Muscle layer of colon (tissue), 2 donors: ENCODE data around the gene C10orf90.

ENCODE experiments used
- H3K27ac ChIP-seq: one replicate; pipeline ENCODE4 v1.7.0; 2013; ENCODE audit warnings: low read depth, mild to moderate bottlenecking, low read length, moderate library complexity
- H3K27me3 ChIP-seq, 2 donors: one replicate each; pipeline ENCODE4 v1.7.0; 2013; ENCODE audit warnings: low read length in 2 of 2, mild to moderate bottlenecking in 2 of 2; ENCODE audit not compliant: insufficient read depth in 2 of 2, control insufficient read depth in 1 of 2
- H3K36me3 ChIP-seq: one replicate; pipeline ENCODE4 v1.7.0; 2013; ENCODE audit warnings: mild to moderate bottlenecking, low read length; ENCODE audit not compliant: insufficient read depth
- H3K4me1 ChIP-seq: one replicate; pipeline ENCODE4 v1.7.0; 2013; ENCODE audit warnings: mild to moderate bottlenecking, low read length; ENCODE audit not compliant: insufficient read depth
- H3K4me3 ChIP-seq, 2 donors: one replicate each; pipeline ENCODE4 v1.7.0; 2013; ENCODE audit warnings: low read length in 2 of 2, low read depth in 1 of 2, mild to moderate bottlenecking in 1 of 2, moderate library complexity in 1 of 2
- H3K9ac ChIP-seq: one replicate; pipeline ENCODE4 v1.7.0; 2013; ENCODE audit warnings: low read length
- H3K9me3 ChIP-seq: one replicate; pipeline ENCODE4 v1.7.0; 2013; ENCODE audit warnings: mild to moderate bottlenecking, low read length
- donor health status: abdominal sarcoma.
- donor health status: Adenocarcinoma of cecum.

Gene C10orf90

DNA sequence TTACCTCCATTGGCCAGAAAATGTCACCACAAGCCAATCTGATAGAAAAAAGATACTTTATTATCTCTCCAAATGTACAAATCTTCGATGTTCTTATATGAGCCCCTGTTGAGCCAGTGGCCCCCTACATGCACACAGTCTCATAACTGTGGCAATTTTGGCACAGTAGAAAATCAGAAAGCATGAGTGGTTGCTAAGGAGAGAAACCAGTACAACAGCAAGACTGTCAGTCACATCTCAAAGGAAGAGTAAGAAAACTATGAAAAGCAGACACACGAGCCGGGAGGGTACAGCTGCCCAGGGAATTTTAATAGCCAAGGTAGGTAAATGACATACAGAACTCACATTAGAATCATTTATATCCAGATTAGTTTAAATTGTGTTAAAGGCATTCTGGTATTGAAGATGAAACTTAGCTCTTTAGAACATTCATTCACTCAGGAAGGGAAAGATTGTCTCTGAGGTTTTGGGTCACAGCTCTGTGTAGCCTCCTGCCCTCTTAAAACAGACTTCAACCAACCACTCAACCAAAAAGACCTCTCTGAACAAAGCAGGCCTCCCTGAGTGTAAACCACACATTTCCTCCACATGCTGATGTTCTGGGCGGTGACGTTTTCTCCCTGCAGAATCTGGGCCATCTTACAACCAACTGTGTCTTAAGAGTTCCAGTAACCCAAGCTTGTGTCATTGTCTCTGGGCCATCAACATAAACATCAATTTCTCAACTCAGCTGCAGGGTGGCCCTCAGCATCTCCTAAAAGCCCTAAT lies 201.4 kb downstream of the C10orf90 start:
- H3K27ac ChIP-seq, result no peak overlapping the region
- H3K4me1 ChIP-seq, result no peaks in the 10 kb centered on the region
- no peak overlapping the region for H3K9ac ChIP-seq
- H3K9me3 ChIP-seq, result no peaks in the 10 kb centered on the region
- H3K36me3 ChIP-seq, result no peaks in the 10 kb centered on the region
- H3K4me3 ChIP-seq, result no peak overlapping the region
- H3K27me3 ChIP-seq, result no peaks in the 10 kb centered on the region

DNA sequence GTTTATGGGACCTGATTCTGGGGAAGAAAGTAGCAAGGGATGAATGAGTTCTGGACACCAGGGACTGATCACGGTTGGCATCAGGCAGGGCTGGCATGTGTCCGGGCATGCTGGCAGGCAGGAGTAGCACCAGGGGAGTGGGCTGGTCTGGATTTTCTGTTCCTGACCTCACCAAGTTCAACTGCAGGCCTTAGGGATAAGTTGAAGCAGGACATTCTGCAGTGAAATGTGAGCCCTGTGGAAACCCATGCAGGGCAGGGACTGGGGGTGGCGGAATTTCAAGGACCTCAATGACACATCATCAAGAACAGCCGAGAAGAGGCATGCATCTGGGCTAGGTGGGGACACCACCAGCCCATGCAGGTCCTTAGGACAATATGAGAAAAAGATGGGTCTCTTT lies 202.0 kb downstream of the C10orf90 start:
- H3K4me3 ChIP-seq, result no peak overlapping the region
- no peaks in the 10 kb centered on the region for H3K4me1 ChIP-seq
- H3K9me3 ChIP-seq, result no peaks in the 10 kb centered on the region
- no peak overlapping the region for H3K9ac ChIP-seq
- no peak overlapping the region for H3K27ac ChIP-seq
- no peaks in the 10 kb centered on the region for H3K27me3 ChIP-seq
- no peaks in the 10 kb centered on the region for H3K36me3 ChIP-seq

DNA sequence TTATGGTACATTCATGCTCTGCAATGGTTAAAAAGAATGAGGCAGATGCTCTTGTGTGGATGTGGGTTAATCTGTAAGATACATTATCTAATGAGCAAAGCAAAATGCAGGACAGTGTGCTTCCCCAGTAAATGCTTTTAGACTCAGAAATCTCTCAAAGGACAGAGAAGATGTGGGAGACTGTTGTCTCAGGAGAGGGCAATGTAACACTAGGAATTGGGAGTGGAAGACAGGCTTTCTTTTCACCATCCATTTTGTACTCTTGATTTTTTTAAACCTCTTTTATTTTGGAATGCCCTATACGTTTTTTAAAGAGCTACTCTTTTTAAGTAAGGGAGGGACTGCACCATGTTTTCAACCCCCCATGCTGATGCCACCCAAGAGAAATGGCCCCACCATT lies 204.7 kb downstream of the C10orf90 start:
- Histone ChIP-seq H3K4me1 (no peaks in the 10 kb centered on the region), H3K27me3 (no peaks in the 10 kb centered on the region), H3K36me3 (no peaks in the 10 kb centered on the region), H3K9ac (no peak overlapping the region), H3K4me3 (no peak overlapping the region), H3K9me3 (no peaks in the 10 kb centered on the region), H3K27ac (no peak overlapping the region)

DNA sequence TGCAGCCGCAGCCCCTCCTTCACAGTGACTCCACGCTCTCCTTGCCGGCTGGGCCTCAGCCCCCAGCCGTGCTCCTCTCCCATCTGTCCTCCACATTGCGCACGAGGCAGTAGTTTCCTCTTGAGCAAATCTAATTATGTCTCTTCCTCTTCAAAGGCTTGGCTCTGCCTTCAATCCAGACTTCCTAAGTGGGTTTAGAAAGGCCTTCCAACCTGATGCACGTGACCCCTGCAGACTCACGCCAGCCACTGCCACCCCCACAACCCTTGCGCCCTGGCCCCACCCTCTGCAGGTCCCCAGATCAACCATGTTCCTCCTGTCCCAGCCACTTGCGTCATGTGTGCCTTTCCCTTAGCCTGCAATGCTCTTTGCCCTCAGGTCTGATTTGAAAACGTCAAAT lies 207.2 kb downstream of the C10orf90 start:
- Histone ChIP-seq H3K4me3 (no peak overlapping the region), H3K27me3 (peaks cover 0 to 7% of the 10 kb centered on the region in 2 donors), H3K36me3 (no peaks in the 10 kb centered on the region), H3K9me3 (no peaks in the 10 kb centered on the region), H3K9ac (no peak overlapping the region), H3K4me1 (no peaks in the 10 kb centered on the region), H3K27ac (no peak overlapping the region)

DNA sequence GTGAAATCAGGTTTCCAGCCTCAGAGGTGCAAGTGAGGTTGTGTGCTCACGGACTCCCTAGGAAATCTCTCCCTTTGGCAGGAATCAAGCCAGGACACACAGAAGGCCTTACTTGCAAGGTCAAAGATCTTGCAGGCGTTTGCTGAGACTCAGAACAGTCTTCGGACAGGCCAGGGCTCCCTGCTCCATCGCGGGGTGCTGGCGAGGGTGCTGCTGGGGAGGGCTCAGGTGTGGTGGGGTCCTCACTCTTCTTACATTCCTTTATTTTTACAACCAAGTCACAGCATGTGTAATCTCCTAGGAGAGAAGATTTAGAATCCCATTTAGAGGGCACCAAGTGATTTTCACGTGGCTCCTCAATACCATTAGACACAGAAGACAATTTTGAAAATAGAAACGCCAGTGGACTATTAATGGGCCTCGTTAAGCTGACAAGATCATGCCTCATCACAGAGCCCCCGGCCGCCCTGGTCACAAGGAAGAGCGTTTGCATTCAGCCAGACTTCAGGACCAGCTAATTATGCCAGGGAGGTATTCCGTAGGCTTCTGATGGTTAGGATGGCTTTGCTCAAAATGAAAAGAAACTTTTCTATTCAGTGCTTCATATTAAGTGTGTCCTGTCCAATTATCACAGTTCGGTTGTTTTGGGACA lies 209.1 kb downstream of the C10orf90 start:
- Histone ChIP-seq H3K4me3 (no peak overlapping the region), H3K9ac (no peak overlapping the region), H3K27ac (no peak overlapping the region), H3K9me3 (no peaks in the 10 kb centered on the region), H3K27me3 (peaks cover 0 to 8% of the 10 kb centered on the region in 2 donors), H3K4me1 (no peaks in the 10 kb centered on the region), H3K36me3 (no peaks in the 10 kb centered on the region)

DNA sequence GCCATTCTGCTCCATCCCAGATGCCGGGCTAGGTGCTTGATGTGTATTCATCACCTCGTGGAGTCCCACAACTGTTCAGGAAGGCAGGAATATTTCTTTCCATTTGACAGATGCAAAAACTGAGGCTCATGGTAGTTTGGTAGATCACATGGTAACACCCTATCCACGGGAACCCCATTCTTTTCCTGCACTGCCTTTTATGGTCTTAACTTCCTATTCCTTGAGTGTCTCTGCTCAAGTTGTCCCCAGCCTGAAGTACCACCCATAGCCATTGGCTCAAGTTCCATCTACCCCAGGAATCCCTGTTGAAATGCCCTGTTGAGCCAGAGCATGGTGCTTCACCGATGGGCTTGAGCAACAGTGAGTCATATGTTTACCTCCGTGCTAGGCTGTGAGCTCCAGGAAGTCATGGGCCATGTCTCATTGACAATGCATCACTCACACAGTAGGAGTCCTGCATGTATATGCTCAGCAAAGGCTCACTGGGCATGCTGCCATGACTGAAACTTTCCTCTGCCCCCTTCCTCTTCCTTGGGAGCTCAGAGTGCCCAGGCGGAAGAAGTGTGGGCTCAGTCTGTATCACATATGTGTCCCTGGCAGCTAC lies 210.5 kb downstream of the C10orf90 start:
- Histone ChIP-seq H3K4me3 (no peak overlapping the region), H3K4me1 (no peaks in the 10 kb centered on the region), H3K27me3 (peaks cover 0 to 8% of the 10 kb centered on the region in 2 donors), H3K36me3 (no peaks in the 10 kb centered on the region), H3K9me3 (no peaks in the 10 kb centered on the region), H3K27ac (no peak overlapping the region), H3K9ac (no peak overlapping the region)

DNA sequence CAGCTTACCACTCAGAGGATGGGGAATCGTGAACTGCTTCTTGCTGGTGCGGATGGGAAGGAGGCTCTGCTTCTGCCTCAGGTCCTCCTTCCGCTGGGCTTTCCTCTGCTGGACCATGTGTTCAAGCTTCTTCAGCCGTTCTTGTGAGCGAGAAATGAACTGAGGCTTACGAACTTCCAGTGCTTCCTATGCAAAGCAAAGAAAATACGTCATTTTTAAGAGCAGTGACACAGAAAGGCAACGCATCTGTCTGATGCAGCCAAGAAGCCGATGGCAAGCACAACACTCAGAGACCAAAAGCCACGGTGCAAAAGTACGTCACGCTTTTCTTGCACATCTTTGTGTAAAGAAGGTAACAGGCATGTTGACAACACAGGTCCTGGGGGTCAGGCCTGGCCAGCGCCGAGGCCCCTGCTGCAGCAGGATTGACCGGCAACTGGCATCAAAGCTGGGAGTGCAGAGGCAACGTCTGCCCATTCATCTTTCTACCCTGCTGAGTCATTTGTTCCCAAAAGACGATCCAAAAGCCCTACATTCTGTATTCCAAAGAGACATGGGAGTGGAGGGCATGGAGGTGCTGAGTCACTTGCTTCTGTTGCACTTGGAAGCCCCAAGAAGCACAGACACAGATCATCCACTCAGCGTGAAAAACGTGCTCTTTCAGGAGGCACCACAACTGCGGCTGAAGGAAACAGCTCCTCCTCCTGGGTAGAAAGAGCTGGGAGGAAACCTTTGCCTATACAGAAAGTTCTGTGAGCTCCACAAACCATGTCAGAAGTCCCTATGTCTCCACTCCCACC lies 211.3 kb downstream of the C10orf90 start:
- Histone ChIP-seq H3K36me3 (no peaks in the 10 kb centered on the region), H3K4me3 (no peak overlapping the region), H3K27ac (no peak overlapping the region), H3K27me3 (peaks cover 0 to 8% of the 10 kb centered on the region in 2 donors), H3K9ac (no peak overlapping the region), H3K4me1 (no peaks in the 10 kb centered on the region), H3K9me3 (no peaks in the 10 kb centered on the region)

DNA sequence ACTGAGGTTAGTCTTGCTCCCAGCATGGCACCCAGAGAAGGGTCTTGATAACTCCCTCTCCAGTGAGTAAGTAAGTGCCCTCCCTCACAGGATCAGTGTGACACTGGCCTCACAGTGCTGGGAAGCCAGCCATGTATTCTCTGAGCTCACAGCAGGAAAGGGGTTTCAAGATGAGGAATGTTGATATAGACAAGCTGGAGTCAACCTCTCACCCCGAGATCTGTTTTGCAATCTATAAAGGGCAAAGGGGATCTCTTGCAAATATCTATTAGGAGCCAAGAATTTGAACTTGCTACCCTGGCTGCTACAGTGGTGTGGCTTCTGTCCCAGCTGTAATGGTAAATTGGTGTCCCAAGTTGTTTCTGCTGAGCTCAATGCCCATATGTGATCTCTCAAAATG lies 212.0 kb downstream of the C10orf90 start:
- Histone ChIP-seq H3K36me3 (no peaks in the 10 kb centered on the region), H3K27me3 (peaks cover 0 to 8% of the 10 kb centered on the region in 2 donors), H3K27ac (no peak overlapping the region), H3K9me3 (no peaks in the 10 kb centered on the region), H3K4me3 (no peak overlapping the region), H3K9ac (no peak overlapping the region), H3K4me1 (no peaks in the 10 kb centered on the region)

DNA sequence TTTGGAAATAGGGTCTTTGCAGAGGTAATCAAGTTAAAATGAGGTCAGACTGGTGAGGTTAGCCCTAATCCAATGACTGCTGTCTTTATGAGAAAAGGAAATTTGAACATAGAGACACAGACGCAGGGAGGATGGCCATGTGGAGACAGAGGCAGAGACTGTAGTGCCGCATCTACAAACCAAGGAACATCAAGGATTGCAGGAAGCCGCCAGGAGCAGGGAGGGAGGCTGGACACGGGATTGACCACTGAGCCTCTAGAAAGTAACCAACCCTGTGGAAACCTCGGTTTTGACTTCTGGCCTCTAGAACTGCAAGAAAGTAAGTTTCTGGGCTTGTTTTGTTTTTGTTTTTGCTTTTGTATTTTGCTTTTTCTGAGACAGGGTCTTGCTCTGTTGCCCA lies 213.9 kb downstream of the C10orf90 start:
- H3K4me1 ChIP-seq, result no peaks in the 10 kb centered on the region
- H3K27ac ChIP-seq, result no peak overlapping the region
- H3K9me3 ChIP-seq, result no peaks in the 10 kb centered on the region
- H3K9ac ChIP-seq, result no peak overlapping the region
- H3K27me3 ChIP-seq, result peaks cover 0 to 8% of the 10 kb centered on the region in 2 donors
- no peaks in the 10 kb centered on the region for H3K36me3 ChIP-seq
- no peak overlapping the region for H3K4me3 ChIP-seq

DNA sequence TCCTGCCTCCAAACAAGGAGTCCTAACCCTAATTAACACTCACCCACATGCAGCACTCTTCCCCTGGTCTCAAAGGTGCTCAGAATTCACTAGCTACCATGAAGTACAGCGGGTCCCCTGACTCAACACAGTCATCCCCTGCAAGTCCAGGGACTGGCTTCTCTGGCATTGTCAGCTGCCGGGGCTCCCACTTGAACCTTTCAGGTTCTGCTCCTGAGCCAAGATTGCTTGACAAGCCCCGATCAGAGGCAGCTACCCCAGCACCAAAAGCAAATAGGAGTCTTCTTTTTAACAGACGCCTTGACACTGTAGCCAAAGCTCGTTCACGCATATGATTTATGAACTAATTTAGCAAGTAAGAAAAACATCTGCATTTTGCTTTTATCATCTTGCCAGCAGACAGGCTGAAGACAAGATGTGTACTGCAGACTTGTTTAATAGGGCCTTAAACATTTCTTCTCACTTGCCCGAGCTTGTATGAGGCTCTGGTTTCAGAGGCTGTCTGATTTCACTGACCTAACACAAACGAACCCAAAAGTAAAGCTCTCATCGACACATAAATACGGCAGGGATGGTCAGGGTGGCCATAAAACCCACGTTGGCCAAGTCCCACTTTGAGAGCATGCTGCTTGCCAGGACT lies 214.6 kb downstream of the C10orf90 start:
- Histone ChIP-seq H3K4me1 (no peaks in the 10 kb centered on the region), H3K9ac (no peak overlapping the region), H3K36me3 (no peaks in the 10 kb centered on the region), H3K9me3 (no peaks in the 10 kb centered on the region), H3K4me3 (no peak overlapping the region), H3K27me3 (peaks cover 0 to 8% of the 10 kb centered on the region in 2 donors), H3K27ac (no peak overlapping the region)
